ENCODE data around the gene AGER. TPM values are rescaled to one million over a fixed set of nuclear protein-coding genes. Genes with fewer than 3 reads are reported as not detected.
A peak's percentile ranks its signal among the peaks of the same experiment; 100 is the strongest.

The AGER gene
- total and polyA plus RNA-seq, 4 donors, result 1.4 to 16.5 (median 9.6) TPM

DNA sequence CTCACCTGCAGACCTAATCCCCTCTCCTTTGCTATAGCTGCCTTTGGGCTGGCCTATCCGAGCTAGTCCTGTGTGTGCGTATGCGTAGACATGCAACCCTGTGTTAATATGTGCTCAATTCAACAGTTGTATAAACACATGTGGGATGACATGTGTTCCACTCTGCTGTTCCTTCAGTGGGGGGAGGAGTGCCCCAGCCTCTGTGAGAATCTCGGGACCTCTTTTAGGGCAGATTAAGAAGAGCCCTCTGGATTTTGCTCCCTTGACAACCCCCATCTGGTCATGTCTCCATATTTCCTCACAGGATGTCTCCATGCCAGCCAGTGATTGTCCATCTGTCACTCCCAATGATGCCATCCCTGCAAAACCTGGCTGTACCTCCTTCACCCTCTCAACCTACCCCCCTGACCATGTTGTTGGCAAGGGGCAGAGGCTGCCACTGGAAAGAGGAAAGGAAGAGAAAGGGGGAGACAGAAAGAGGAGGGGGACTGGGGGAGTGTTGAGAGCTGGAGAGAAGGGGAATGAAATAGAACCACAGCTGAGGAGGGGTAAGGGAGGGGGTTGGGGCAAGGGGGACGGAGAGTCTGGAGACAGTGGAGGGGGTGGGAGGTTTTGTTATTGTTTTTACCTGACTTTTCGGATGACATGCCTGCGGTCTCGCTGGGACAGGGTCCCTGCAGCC, 32.7 kb downstream of the AGER start:
- intact Hi-C loops (cut with DNase I), result no loop called here
- ATAC-seq (ENCODE audit: low FRiP score) (no peak), DNase-seq (peak in 1 of 2 donors; percentile 22)
- H3K27ac ChIP-seq (ENCODE audit: low read depth in 1 of 2, low read length in 2 of 2), result no peak overlapping the region
- 15 to 17% methylated on average over 8 of the region's 8 CpGs for WGBS, 2 donors
- no peaks in the 10 kb centered on the region for H3K36me3 ChIP-seq (ENCODE audit: control insufficient read depth in 1 of 2, insufficient read depth in 2 of 2, low read length in 1 of 2)
- H3K4me3 ChIP-seq (ENCODE audit: low read length in 2 of 2), result peak overlapping the region; percentile 61 to 83
- H3K4me1 ChIP-seq (ENCODE audit: control insufficient read depth in 1 of 2, insufficient read depth in 2 of 2, low read length in 2 of 2), result peaks cover 0 to 3% of the 10 kb centered on the region in 2 donors
- H3K9me3 ChIP-seq (ENCODE audit: control insufficient read depth, low read length), result no peaks in the 10 kb centered on the region
- H3K27me3 ChIP-seq (ENCODE audit: control insufficient read depth in 1 of 2, insufficient read depth in 2 of 2, low read length in 1 of 2), result no peaks in the 10 kb centered on the region

DNA sequence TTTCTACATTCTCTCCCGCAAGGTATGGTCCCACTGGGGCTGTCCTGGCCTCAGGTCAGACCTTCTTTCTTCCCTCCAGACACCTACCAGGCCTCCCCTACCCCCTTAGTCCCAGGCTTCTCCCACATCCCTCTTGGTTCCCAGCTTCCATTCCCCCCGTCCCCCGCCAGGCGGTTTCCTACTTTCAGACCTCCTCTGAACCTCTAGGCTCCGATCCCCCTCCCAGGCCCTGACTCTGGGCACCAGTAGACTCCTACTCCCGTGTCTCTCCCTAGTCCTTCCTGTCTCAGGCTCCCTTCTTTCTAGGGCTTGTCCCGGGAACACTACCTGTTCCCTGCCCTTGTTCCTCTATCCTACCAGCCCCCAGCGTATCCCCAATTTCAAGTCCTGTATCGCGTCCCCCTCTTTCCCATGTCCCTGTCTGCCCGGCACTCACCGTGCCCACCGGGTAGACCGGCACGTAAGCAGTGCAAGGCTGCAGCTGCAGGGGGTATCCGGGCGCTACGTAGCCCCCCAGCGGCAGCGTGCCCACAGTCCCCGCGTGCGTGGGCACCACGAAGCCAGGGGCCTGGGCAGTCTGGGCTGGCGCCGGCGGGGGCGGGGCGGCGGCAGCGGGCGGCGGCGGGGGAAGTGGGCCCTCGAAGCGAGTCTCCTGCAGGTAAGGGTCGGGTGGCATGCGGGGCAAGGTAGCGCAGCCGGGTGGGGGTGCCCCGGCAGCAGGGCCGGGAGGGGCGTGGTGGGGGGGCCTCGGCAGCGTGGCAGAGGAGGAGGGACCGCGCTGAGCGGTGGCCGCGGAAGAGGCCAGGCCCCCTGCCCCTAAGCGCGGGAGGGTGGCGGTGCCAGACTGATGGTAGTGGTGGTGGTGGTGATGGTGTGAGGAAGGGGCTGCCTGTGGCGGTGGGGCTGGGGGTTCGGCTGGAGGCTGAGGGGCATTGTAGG, 33.9 kb downstream of the AGER start:
- intact Hi-C loops (cut with DNase I), result no loop called here
- H3K27ac ChIP-seq (ENCODE audit: low read depth in 1 of 2, low read length in 2 of 2), result no peak overlapping the region
- H3K27me3 ChIP-seq (ENCODE audit: control insufficient read depth in 1 of 2, insufficient read depth in 2 of 2, low read length in 1 of 2), result no peaks in the 10 kb centered on the region
- peak in 1 of 2 donors; percentile 35 for DNase-seq
- ATAC-seq (ENCODE audit: low FRiP score), result no peak
- no peaks in the 10 kb centered on the region for H3K9me3 ChIP-seq (ENCODE audit: control insufficient read depth, low read length)
- no peak overlapping the region for H3K4me3 ChIP-seq (ENCODE audit: low read length in 2 of 2)
- 50 to 55% methylated on average over 51 to 55 of the region's 55 CpGs for WGBS, 2 donors
- H3K4me1 ChIP-seq (ENCODE audit: control insufficient read depth in 1 of 2, insufficient read depth in 2 of 2, low read length in 2 of 2), result peaks cover 0 to 3% of the 10 kb centered on the region in 2 donors
- no peaks in the 10 kb centered on the region for H3K36me3 ChIP-seq (ENCODE audit: control insufficient read depth in 1 of 2, insufficient read depth in 2 of 2, low read length in 1 of 2)

- H3K4me3 ChIP-seq (ENCODE audit: low read length in 2 of 2), result no peak overlapping the region
Measured at GRCh38 chr6:32149092-32149755, 34.8 kb downstream of the AGER start.

DNA sequence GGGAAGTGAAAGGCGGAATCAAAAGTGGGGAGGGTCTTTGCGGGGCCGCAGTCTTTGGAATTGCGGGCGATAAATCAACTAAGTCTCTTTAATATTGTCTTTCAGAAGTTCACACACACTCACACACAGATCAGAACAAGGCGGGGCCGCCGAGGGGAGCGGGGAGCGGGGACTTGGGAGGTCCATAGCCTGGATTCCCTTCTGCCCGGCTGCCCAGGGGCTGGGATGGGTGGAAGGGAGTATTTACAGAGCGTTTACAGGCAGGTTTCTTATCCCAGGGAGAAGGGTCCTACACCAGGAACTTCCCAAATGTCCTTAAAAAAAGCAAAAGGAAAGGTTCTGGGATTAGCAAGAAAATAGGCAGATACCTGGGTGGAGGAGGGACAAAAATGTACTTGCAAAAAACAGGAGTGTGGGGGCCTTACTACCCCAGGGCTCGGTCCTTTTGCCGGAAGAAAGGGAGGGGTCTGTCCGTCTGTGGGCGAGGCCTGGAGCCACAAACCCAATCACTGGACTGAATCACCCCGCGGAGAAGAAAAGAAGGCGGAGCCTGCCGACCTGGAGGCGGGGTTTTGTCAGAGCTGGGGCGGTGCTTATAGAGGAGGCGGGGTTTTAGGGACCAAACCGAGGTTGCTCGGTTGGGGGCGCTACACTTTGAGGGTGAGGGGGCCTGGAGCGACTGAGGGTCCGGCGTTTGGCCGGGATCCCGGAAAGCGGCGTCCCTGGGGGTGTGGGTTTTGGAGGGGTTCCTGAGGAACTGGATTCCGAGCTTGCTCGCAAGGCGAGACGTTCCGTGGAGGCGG, 35.6 kb downstream of the AGER start:
- 61 to 63% methylated on average over 38 to 39 of the region's 39 CpGs for WGBS, 2 donors
- no peak overlapping the region for H3K27ac ChIP-seq (ENCODE audit: low read depth in 1 of 2, low read length in 2 of 2)
- intact Hi-C loops (cut with DNase I), result no loop called here
- H3K36me3 ChIP-seq (ENCODE audit: control insufficient read depth in 1 of 2, insufficient read depth in 2 of 2, low read length in 1 of 2), result no peaks in the 10 kb centered on the region
- DNase-seq (peak; percentile 82 to 89), ATAC-seq (ENCODE audit: low FRiP score) (no peak)
- H3K27me3 ChIP-seq (ENCODE audit: control insufficient read depth in 1 of 2, insufficient read depth in 2 of 2, low read length in 1 of 2), result no peaks in the 10 kb centered on the region
- H3K4me3 ChIP-seq (ENCODE audit: low read length in 2 of 2), result no peak overlapping the region
- H3K4me1 ChIP-seq (ENCODE audit: control insufficient read depth in 1 of 2, insufficient read depth in 2 of 2, low read length in 2 of 2), result no peaks in the 10 kb centered on the region
- H3K9me3 ChIP-seq (ENCODE audit: control insufficient read depth, low read length), result no peaks in the 10 kb centered on the region

More at GRCh38 chr6:32149092-32149755, 34.8 kb downstream of the AGER start:
- Histone ChIP-seq H3K9me3 (ENCODE audit: control insufficient read depth, low read length) (no peaks in the 10 kb centered on the region), H3K36me3 (ENCODE audit: control insufficient read depth in 1 of 2, insufficient read depth in 2 of 2, low read length in 1 of 2) (no peaks in the 10 kb centered on the region), H3K27ac (ENCODE audit: low read depth in 1 of 2, low read length in 2 of 2) (no peak overlapping the region), H3K4me1 (ENCODE audit: control insufficient read depth in 1 of 2, insufficient read depth in 2 of 2, low read length in 2 of 2) (no peaks in the 10 kb centered on the region), H3K27me3 (ENCODE audit: control insufficient read depth in 1 of 2, insufficient read depth in 2 of 2, low read length in 1 of 2) (no peaks in the 10 kb centered on the region)
- ATAC-seq (ENCODE audit: low FRiP score) (no peak), DNase-seq (peak; percentile 33 to 73)
- intact Hi-C loops (cut with DNase I), result no loop called here
- WGBS, 2 donors, result 75 to 80% methylated on average over 47 of the region's 47 CpGs

- Histone ChIP-seq H3K27ac (ENCODE audit: low read depth in 1 of 2, low read length in 2 of 2) (no peak overlapping the region), H3K9me3 (ENCODE audit: control insufficient read depth, low read length) (no peaks in the 10 kb centered on the region), H3K4me3 (ENCODE audit: low read length in 2 of 2) (no peak overlapping the region), H3K36me3 (ENCODE audit: control insufficient read depth in 1 of 2, insufficient read depth in 2 of 2, low read length in 1 of 2) (no peaks in the 10 kb centered on the region), H3K27me3 (ENCODE audit: control insufficient read depth in 1 of 2, insufficient read depth in 2 of 2, low read length in 1 of 2) (no peaks in the 10 kb centered on the region), H3K4me1 (ENCODE audit: control insufficient read depth in 1 of 2, insufficient read depth in 2 of 2, low read length in 2 of 2) (no peaks in the 10 kb centered on the region)
- ATAC-seq (ENCODE audit: low FRiP score) (no peak), DNase-seq (peak; percentile 17 to 27)
- intact Hi-C loops (cut with DNase I), result no loop called here
- 90% methylated on average over 4 of the region's 4 CpGs for WGBS, 2 donors
Measured at GRCh38 chr6:32147401-32148132, 36.5 kb downstream of the AGER start.

DNA sequence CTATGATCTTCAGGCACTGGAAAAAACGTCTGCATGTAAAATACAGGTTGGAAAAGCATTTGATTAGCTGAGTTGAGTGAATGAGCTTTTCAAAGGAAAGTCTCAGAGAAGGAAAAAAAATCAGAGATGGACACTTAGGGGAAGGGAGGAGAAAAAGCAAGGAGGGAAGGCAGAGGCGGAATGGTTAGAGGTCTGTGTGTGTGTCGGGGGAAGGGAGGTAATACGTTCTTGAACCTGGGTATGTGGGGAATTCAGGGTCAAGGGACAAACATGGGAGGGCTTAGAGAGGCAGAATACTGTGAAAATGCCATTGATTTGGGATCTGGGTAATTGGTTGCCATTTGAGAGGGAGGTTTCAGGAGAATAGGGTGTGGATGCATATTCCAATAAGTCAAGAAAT, 37.4 kb downstream of the AGER start:
- intact Hi-C loops (cut with DNase I), result no loop called here
- WGBS, 2 donors, result 27 to 34% methylated on average over 4 of the region's 4 CpGs
- no peaks in the 10 kb centered on the region for H3K27me3 ChIP-seq (ENCODE audit: control insufficient read depth in 1 of 2, insufficient read depth in 2 of 2, low read length in 1 of 2)
- no peaks in the 10 kb centered on the region for H3K36me3 ChIP-seq (ENCODE audit: control insufficient read depth in 1 of 2, insufficient read depth in 2 of 2, low read length in 1 of 2)
- ATAC-seq (ENCODE audit: low FRiP score), result no peak
- H3K4me1 ChIP-seq (ENCODE audit: control insufficient read depth in 1 of 2, insufficient read depth in 2 of 2, low read length in 2 of 2), result no peaks in the 10 kb centered on the region
- H3K9me3 ChIP-seq (ENCODE audit: control insufficient read depth, low read length), result no peaks in the 10 kb centered on the region
- H3K4me3 ChIP-seq (ENCODE audit: low read length in 2 of 2), result no peak overlapping the region
- DNase-seq, result no peak
- no peak overlapping the region for H3K27ac ChIP-seq (ENCODE audit: low read depth in 1 of 2, low read length in 2 of 2)

- H3K27me3 ChIP-seq (ENCODE audit: control insufficient read depth in 1 of 2, insufficient read depth in 2 of 2, low read length in 1 of 2), result no peaks in the 10 kb centered on the region
- ATAC-seq (ENCODE audit: low FRiP score), result no peak
- H3K9me3 ChIP-seq (ENCODE audit: control insufficient read depth, low read length), result no peaks in the 10 kb centered on the region
- WGBS, 2 donors, result 61% methylated on average over 1 of the region's 1 CpG
- H3K4me3 ChIP-seq (ENCODE audit: low read length in 2 of 2), result no peak overlapping the region
- intact Hi-C loops (cut with DNase I), result no loop called here
- no peak overlapping the region for H3K27ac ChIP-seq (ENCODE audit: low read depth in 1 of 2, low read length in 2 of 2)
- H3K36me3 ChIP-seq (ENCODE audit: control insufficient read depth in 1 of 2, insufficient read depth in 2 of 2, low read length in 1 of 2), result no peaks in the 10 kb centered on the region
- DNase-seq, result no peak
- no peaks in the 10 kb centered on the region for H3K4me1 ChIP-seq (ENCODE audit: control insufficient read depth in 1 of 2, insufficient read depth in 2 of 2, low read length in 2 of 2)
Measured at GRCh38 chr6:32146287-32146686, 37.8 kb downstream of the AGER start.

Data from aorta (tissue), 5 donors.